Putamen (tissue), 1 donor: ENCODE results near the gene PLCB4.

ENCODE experiments used
- DNase-seq: peaks from one replicate; pipeline ENCODE4 v3.0.0-alpha.2; 2016; ENCODE audit warnings: low spot score

The PLCB4 gene

DNA sequence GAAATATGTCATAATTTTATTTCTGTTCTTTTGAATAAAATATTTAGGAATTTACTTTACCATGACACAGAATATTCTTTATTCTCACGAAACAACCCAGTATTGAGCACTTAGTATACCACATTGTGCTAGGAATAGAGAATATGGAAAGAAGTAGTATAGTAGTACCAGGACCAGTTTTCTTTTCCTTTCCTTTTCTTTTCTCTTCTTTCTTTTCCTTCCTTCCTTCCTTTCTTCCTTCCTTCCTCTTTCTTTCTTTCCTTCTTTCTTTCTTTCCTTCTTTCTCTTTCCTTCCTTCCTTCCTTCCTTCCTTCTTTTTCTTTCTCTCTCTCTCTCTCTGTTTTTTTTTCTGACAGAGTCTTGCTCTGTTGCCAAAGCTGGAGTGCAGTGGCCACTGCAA, 7.5 kb upstream of the PLCB4 start:
- DNase-seq = no peak

DNA sequence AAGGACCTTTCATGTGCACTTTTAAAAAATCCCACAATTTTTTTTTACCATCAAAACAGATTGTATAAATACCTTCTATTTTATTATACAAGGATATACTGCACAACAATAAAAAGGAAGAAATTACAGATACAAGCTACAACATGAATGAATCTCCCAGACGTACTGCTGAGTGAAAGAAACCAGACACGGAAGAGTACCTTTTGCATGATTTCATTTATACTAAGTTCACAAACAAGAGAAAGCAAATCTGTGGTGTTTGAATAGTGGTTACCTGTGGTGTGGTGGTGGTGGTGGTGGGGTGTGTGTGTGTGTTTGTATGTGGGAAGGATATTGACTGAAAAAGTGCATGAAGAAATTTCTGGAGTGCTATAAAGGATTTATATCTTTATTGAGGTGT, 6.8 kb upstream of the PLCB4 start:
- DNase-seq = no peak

DNA sequence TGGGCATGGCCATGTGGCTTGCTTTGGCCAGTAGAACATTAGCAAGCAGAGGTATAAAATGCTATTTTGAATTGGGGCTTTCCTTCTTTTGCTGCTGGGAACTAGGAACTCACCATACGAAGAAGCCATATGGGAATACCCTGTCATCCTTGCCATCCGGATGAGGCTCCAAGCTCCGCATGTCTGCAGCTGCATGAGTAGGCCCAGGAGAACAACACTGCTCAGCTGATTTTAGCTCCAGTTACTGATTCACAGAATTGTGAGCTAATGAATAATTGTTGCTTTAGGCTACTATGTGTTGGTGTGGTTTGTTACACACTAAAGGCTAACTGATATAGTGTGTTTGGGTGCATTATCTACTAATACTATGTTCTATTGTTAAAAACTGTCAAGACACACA, 2.7 kb upstream of the PLCB4 start:
- DNase-seq = no peak

DNA sequence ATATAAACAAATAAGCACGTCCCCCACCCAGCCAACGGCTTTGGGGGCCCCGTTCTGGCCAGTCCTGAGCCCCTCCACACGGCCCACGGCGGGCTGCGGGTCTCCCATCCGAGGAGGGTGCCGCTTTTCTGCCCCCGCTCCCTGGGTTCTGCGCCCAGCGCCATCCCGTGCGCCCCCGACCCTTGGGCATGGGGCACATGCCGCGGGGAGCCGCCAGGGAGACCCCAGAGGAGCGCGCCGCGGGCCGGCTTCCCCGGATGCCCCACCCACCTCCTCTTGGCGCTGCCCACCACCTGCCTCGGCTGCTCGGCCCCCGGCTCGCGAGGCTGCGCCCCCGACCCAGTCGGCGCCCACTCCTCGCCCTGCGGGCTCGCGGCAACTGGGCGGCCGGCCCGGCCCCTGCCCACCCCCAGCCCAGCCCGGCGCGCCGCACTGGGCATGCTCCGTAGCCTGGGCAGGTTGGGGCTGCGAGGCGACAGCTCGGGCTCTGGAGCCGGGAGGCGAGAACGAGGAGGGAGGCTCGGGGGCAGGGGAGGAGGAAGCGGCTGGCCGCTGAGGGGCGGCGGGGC, 570 bp upstream of the PLCB4 start:
- DNase-seq = no peak

DNA sequence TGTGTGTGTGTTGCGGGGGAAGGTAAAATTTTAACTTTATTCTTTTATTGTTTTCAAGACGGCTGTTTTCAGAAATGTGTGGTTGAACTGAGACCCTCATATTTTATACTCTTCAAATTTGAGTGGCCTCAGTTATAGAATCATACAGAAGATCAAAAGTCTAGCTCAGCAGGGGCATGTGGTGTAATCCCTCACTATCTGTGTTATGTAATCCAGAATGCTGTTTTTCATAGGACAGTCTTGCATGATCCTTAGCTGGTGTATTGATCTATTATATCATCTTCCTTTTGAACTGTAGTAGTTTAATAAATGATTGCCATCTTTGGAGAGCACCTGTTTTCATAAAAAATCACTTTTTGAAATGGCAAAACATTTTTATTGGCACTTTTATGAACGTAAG, 1.4 kb downstream of the PLCB4 start:
- no peak for DNase-seq

DNA sequence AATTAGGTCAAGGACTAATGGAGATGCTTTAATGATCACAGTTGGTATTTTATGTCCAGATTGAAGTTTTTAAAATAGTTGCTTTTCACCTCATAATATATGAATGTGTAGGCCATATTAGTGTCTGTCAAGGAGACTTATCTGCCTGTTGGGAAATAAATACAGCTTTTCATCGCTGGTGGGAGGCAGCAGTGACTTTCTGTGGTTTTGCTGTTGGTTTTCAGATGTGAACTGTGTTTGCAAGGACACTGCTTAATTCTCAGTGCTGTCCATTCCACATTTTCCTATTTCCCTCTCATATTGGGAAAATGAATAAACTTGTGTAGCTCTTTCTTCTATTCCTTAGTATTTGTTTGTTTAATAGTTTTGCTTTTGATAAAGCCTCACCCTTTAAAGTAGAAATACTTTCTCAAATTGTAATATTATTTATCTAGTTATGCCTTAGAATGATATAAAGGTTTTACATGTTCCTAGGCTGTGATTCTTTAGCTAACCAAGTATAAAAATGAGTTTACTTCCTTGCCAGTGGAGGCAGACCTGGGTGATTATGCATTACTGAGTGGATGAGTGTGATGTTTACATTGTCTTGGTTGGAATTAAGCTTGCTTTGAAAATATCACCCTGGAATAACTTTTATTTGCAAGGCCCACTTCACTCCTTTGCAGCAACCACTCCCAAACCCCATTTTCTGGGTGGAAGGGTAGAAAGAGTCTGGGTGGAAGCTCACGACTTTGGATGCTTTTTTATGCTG, 3.3 kb downstream of the PLCB4 start:
- no peak for DNase-seq

DNA sequence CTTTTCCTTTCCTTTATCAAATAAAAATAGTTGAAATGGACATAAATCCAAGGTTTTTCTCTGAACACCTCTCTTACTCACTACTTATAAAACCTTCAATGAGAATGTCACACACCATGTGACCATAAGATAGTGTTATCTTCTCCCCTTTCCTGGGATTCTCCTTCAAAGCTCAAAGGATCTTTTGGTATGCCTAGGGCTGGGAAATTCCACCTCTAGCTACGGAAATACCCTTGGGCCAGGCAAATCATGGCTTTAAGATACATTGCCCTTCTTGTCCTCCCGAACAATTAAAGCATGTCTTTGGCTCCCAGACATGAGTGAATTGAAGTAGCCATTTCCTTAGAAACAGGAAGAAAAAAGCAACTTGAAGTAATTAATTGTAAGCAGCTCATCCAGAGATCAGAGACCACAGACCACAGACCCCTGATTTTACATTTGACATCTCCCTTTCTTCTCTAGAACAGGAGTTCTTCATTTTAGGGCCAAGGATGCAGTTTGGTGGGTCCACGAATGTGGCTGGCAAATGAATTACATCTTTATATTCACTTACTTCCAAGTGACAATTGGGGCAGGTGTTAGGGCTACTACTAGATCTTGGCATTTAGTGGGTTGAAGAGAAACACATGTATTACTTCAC, 4.1 kb downstream of the PLCB4 start:
- no peak for DNase-seq

DNA sequence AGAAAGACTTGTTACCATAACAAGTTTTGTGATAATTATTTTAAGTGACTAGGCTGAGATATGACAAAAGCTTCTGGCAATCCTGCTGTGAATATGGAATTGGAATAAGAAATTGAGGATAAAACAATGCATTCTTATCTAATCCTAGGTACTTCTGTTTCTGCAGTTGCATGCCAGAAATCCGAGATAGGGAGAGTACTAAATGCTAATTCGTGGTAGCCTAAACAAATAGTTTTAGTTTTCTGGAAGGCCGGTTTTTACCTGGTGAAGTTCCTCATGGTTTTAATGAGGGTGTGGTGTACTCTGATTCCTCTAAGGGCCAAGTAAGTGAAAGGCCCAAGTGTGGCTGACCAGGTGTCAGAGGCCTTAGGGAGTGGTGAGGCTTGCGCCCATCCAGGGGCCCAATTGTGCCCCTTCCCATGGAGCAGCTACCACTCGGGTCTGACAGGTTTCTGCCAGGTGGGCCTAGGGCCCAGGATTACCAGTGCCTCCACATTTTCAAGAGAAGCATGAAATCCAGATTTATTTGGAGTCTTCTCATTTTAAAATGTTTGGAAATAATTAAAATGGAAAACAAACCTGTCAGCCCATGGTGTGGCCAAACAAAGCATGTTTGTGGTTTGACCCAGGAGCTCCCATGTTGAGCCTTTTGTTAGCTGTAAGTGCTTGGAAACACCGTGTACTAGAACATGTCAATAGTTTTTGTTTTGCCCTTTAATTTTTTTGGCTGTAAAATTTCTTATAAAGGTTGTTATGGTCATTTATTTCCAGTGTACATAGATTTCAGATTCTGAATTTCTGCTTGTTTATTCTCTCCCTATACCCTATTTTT, 6.6 kb downstream of the PLCB4 start:
- no peak for DNase-seq

DNA sequence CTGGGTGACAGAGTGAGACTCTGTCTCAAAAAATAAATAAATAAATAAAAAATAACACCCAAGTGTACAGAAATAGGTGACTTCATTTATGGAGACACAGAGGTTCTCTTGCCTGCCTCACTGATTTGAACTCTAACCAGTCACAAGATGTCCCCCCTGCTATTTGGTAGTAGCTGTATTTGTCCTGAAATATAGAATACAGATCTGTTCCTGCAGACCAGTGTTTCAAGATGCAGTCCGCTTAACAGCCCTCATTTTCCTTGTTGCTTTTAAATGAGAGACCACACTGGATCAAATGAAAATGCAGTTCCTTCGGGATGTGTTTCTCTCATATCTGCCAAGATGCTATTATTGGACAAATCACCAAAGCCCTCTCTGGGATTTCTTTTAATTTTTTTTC, 7.6 kb downstream of the PLCB4 start:
- DNase-seq = no peak

DNA sequence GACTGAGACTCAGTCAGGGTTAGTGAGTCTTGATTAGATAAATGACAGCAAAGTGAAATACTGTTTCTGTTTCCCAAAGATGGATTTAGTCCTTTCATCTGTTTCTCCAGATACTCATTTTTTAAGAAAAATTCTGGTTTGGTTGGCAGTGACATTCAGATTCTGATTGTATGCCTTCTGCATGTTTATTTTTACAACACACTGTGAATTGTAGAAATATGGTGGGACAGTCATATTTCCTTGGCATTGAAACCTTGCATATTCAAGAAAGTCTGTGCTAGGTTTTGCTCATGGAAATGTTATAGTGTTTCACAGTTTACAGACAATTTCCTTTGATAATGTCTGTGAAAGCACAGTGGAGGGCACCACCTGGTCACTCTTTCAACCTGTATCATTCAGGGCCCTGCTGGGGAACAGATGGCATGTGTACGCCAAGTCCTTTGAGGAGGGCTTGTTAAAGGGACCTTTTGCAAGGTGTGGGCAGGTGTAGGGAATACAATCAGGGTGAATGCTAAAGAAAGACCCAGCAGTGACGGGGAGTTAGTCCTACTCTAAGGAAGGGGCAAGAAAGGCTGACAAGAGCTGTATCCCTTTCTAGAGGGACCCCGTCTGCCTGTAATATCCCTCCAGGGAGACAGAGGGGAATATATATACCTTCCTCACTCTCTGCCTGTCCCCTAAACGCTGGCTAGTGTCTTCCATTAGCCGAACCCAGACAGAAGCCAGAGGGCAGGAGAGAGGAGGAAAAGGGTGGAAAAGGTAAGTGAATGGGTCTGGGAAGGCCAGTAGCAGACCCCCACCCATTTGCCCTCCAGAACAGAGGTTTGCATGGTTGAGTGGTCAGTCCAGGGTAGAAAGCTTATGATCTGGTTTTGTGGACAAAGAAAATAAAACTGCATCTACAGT, 10.2 kb downstream of the PLCB4 start:
- DNase-seq = no peak

DNA sequence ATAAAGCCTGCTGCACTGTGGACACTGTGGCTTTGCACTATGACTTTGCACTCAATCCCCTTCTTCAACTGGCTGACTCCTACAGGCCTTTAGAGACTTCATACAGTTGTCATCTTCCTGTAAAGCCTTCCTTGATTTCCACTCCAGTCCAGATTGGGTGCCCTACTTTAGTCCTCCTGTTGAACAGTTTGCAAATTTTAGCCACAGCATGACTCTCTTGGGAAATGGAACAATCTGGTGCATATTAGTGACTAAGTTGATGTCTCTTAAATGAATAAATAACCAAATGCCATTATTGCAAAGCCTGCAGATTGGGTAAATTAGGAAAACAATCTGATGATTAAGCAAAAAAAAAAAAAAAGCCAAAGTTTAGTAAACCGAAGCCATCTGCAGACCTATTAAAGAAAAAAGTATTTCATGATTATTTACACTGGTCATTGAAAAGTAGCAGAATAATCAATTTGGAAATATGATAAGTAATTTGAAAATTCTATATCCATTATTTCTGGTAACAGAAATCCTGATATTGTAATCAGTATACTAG, 12.6 kb downstream of the PLCB4 start:
- DNase-seq = no peak

DNA sequence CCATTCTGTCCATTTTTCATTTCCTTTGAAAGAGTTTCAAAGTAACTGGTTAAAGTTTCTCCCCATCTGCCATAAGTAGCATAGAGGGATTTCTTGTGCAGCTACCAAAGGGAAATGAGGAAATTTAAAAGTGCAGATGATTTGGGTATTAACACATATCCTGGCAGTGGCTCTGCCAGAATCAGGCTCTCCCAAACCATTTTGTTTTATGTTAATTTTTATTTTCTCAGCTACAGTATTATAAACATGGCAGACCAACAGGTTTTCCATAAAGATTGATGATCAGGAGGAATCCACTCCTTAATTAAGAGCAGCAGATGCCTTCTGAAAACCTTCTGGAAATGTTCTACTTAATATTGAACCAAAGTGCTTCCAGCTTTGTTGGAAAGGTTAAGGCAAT, 13.9 kb downstream of the PLCB4 start:
- DNase-seq = no peak

DNA sequence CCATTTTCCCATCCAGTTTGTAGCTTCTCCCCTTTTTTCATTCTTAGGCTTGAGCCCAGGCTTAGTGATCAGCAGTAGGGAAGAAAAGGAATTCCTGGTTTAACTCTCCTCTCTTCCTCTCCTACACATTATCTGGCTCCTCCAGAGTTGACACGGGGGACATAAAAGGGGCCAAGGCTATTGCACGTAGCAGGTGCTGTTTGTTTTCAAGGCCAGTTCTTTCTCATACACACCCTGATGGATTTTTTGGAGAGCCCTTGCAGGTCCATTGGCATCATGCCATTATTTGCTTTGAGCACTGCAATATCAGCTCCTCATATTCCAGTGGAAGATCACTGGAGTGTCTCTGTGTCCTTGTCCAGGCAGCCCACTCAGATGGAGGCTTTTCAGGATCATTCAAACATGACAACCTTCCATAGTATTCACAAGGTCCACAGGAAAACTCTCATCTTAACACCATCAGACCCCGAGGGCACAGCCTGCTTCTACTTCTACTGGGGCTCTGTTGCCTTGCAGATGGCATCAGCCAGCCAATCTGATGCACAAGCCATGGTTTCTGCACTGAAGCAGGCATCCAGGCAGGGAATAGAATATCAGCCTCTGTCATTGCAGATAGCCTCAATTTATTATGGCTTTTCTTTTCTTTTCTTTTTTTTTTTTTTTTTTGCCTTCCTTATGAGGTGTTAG, 18.8 kb downstream of the PLCB4 start:
- DNase-seq = no peak

DNA sequence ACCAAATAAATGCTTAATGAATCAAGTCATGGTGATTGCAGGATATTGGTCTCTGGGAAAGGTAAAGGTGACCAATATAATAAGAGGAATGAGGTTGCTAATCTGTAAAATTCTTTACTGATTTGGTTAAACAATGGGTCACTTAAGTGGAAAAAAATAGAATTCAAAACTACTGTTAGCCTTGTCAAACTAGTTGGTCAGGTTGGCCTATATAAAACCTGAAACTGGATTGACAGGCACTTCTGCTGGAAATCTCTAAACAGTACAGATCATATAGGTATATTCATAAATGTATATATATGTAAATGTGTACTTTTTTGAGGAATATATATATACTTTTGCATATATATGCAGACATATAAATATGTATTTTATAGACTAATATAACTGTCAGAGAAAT, 19.7 kb downstream of the PLCB4 start:
- DNase-seq = no peak

DNA sequence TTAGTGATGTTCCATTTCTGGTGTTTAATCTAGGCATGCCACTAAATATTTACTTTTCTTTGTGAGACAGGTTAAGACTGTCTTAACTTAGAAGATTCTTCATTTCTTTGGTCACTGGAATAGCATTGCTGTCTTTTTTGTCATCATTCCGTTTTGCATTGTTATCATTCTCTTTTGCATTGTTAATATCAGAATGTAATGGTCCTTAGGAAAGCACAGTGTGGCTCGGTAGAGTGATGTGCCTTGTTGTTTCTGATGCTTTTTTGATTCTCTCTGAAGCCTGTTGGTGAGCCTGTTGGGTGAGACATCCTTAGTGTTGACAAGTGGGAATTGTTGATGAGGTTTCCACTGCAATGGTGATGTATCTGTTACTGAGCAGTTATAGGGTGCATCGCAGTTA, 23.2 kb downstream of the PLCB4 start:
- no peak for DNase-seq

DNA sequence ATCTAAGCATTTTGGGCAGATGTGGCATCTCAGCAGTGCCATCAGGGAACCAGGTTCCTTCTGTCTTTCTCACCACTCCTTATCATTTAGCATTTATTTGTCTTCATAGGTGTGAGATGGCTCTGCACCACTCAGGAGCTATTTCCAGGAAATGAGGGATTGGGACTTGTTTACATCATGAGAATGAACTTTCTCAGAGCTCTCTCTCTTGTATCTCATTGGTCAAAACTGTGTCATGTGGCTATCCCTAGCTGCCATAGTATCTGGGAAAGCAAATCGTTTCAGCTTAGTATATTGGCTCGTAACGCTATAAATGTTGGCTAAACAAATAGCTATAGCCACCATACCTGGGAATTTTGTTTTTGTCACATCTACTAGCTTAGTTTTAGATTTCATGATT, 23.8 kb downstream of the PLCB4 start:
- DNase-seq = no peak

DNA sequence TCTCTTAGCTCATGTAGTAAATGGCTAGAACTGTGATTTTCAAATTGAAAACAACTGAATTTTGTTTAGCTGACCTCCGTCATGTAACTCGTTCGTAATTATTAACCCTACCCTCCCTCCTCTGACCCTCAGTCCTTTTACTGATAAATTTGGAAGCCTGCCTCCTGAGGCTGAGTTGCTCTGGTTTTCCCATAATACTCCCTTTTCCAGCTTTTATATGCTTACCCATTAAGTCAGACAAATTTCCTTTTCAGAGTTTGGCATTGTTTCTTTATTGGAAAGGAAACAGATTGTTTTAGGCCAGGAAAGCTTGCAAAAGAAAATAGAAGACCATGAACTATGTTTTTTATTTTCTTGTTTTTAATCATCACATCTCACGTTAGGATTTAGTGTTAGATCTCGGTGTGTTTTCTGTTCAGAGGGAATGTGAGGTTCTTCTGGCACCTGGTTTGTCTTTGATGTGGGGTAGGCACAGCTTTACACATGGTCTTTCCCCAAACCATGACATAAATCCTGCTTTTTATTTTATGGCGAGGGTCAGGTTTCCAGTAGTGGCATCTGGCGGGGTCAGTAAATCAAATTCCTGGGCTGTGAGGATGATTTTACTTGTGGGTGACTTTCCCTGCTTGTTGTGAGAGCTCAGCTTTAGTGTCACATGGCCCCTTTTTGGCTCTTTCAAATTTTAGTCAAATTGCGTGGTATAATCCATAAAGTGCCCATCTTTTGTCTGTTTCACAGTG, 24.5 kb downstream of the PLCB4 start:
- DNase-seq = no peak

DNA sequence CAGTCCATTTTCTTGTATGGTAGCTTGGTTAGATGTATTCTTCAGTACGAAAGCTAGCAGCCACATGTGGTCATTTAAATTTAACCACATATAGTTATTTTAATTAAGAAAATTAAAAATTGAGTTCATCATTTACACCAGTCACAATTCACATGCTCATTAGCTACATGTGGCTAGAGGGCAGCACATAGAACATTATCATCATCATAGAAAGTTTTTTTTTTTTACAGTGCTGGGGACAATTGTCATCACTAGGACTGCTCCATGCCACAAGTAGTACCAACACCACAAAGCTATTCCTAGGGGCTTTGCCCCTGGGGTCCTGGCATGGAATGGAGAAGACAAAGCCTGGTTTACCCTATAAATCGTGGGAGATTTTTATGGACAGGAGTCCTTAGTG, 30.5 kb downstream of the PLCB4 start:
- DNase-seq = no peak

DNA sequence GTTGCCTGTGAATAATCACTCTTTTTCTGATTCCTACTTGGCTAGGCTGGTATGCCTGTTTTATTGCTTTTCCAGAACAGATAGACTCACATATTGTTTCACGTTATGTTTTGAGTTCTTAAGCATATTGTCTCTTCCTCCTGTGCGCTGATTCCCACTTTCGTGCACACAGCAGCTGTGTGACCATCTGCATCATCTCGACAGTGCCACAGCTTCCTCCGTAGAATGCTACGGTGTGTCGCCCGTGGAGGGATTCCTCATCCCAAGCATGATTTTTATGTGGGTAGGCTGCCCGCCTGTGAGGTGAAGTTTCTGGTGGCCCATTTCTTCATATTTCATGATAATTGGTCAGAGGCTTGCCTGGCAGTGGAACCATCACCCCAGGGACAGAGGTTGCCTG, 31.8 kb downstream of the PLCB4 start:
- no peak for DNase-seq

DNA sequence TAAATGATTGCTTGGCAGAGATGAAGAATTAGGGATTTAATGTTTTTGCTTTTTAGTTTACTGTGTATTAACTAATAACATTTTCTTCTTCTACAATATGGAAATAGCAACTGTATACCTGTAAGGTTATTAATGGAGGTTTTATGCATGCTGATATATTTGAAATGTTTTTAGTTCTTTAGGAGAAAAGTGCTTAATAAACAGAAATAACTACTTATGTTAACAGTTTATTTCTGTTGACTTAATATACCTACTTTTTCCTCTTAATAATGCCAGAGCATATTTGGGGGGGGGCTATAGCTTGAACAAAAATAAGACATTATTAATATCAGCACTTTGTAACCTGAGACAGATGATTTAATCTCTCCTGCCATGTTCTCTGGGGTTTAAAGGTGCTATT, 33.6 kb downstream of the PLCB4 start:
- DNase-seq = no peak
